Loucy (cell line): ENCODE results near the gene EHBP1L1.

ENCODE experiments used
- H2AFZ ChIP-seq: fragments of 200-600 bp; sonication (generic); 2 replicates; pipeline ENCODE4 v1.6.0; 2016; ENCODE audit warnings: antibody characterized with exemption, mild to moderate bottlenecking, low read length, moderate library complexity
- H3F3A ChIP-seq: fragments of 200-600 bp; 2 replicates; pipeline ENCODE4 v1.6.0; 2016; ENCODE audit warnings: antibody characterized with exemption, low read depth, mild to moderate bottlenecking
- H3K27me3 ChIP-seq: fragments of 200-600 bp; sonication (generic); 2 replicates; pipeline ENCODE4 v1.6.1; 2014; ENCODE audit warnings: low read length, mild to moderate bottlenecking; ENCODE audit not compliant: insufficient read depth, poor library complexity, severe bottlenecking
- H3K36me3 ChIP-seq: fragments of 200-600 bp; sonication (generic); 2 replicates; pipeline ENCODE4 v1.6.1; 2016; ENCODE audit warnings: low read length; ENCODE audit not compliant: insufficient read depth
- H3K4me1 ChIP-seq: fragments of 200-600 bp; sonication (generic); 2 replicates; pipeline ENCODE4 v1.5.1; 2014; ENCODE audit warnings: low read length, mild to moderate bottlenecking; ENCODE audit not compliant: insufficient read depth, poor library complexity, severe bottlenecking
- H3K4me2 ChIP-seq: fragments of 200-600 bp; sonication (generic); 2 replicates; pipeline ENCODE4 v1.6.0; 2014; ENCODE audit warnings: antibody characterized with exemption, low read length, low read depth, mild to moderate bottlenecking; ENCODE audit not compliant: poor library complexity, severe bottlenecking
- H3K4me3 ChIP-seq: fragments of 200-600 bp; sonication (generic); 2 replicates; pipeline ENCODE4 v1.5.1; 2014; ENCODE audit warnings: low read length, mild to moderate bottlenecking, mixed read lengths; ENCODE audit not compliant: poor library complexity, severe bottlenecking
- H3K79me2 ChIP-seq: fragments of 200-600 bp; sonication (generic); 2 replicates; pipeline ENCODE4 v1.6.1; 2014; ENCODE audit warnings: low read length; ENCODE audit not compliant: insufficient read depth
- H3K9ac ChIP-seq: fragments of 200-600 bp; sonication (generic); 2 replicates; pipeline ENCODE4 v1.6.0; 2014; ENCODE audit warnings: mild to moderate bottlenecking, low read depth, low read length, moderate library complexity; ENCODE audit not compliant: poor library complexity, severe bottlenecking
- H3K9me2 ChIP-seq: fragments of 200-600 bp; sonication (generic); replicated peaks from 2 replicates; pipeline ENCODE4 v1.6.1; 2016; ENCODE audit warnings: low read depth, low read length, mixed read lengths
- H3K9me3 ChIP-seq: fragments of 200-600 bp; sonication (generic); 2 replicates; pipeline ENCODE4 v1.6.1; 2014; ENCODE audit warnings: mild to moderate bottlenecking, antibody characterized with exemption, low read length, low read depth; ENCODE audit not compliant: insufficient read depth
- H4K20me1 ChIP-seq: fragments of 200-600 bp; sonication (generic); 2 replicates; pipeline ENCODE4 v1.6.0; 2014; ENCODE audit warnings: antibody characterized with exemption, low read length, mild to moderate bottlenecking; ENCODE audit not compliant: insufficient read depth, poor library complexity, severe bottlenecking
- CTCF ChIP-seq: fragments of 200-600 bp; sonication (generic); conservative IDR thresholded peaks from 2 replicates; pipeline ENCODE4 v1.5.1; 2014; ENCODE audit warnings: mild to moderate bottlenecking, antibody characterized with exemption, low read length
- EZH2phosphoT487 ChIP-seq: fragments of 200-600 bp; IDR thresholded peaks from 2 replicates; pipeline ENCODE4 v1.6.1; 2018; ENCODE audit warnings: antibody characterized with exemption, mild to moderate bottlenecking, moderate library complexity, borderline replicate concordance

EHBP1L1 gene

DNA sequence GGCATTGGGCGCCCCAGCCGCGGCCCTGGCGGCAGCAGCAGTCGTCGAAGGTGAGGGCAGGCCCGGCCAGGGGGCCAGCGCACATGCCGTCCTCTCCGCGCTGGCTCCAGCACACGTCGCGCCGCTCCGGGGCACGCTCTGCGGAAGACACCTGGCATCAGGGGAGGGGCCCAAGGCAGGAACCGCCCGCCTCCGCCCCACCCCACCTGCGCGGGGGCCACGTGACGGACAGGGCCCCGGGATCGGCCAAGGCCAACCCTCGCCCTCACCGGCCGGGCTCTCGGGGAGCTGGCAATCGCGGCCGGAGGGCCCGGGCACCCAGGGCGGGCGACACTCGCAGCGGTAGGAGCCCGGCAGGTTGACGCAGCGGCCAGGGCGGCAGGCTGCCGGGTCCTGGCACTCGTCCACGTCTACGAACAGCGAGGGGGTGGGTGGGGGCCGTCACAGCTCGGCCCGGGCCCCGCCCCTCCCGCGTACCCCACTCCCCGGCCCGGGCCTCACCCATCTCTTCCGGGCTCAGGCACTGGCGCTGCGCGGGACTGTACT, 36.0 kb upstream of the EHBP1L1 start:
- Histone ChIP-seq H2AFZ (peak overlapping the region; percentile 81; the same call in 1 of the 2 replicates), H3K36me3 (no peaks in the 10 kb centered on the region), H3K4me1 (peaks cover 15% of the 10 kb centered on the region), H4K20me1 (no peaks in the 10 kb centered on the region), H3K79me2 (no peaks in the 10 kb centered on the region), H3K9me2 (no peaks in the 10 kb centered on the region), H3K9me3 (no peaks in the 10 kb centered on the region), H3K9ac (peak overlapping the region; percentile 53), H3F3A (0 out of 2 replicates have a peak, but pooled peaks cover 3% of the 10 kb centered on the region), H3K27me3 (no peaks in the 10 kb centered on the region), H3K4me2 (peak overlapping the region; percentile 82), H3K4me3 (peak overlapping the region; percentile 71)
- TF ChIP-seq EZH2phosphoT487 (no peak), CTCF (no peak; the same call in 1 of the 2 replicates)

GRCh38 chr11:65540290-65541092, 35.4 kb upstream of the EHBP1L1 start:
- Histone ChIP-seq H3K4me2 (peak overlapping the region; percentile 82), H3K9ac (peak overlapping the region; percentile 53), H3K4me3 (peak overlapping the region; percentile 71), H3K36me3 (no peaks in the 10 kb centered on the region), H3K9me2 (no peaks in the 10 kb centered on the region), H4K20me1 (no peaks in the 10 kb centered on the region), H2AFZ (peak overlapping the region; percentile 81), H3K4me1 (peaks cover 16% of the 10 kb centered on the region), H3K27me3 (no peaks in the 10 kb centered on the region), H3K9me3 (no peaks in the 10 kb centered on the region), H3F3A (0 out of 2 replicates have a peak, but pooled peaks cover 3% of the 10 kb centered on the region), H3K79me2 (no peaks in the 10 kb centered on the region)
- TF ChIP-seq EZH2phosphoT487 (no peak), CTCF (peak; percentile 78)

GRCh38 chr11:65541093-65541982, 34.5 kb upstream of the EHBP1L1 start:
- H3K4me1 ChIP-seq: peaks cover 24% of the 10 kb centered on the region
- H3K9me3 ChIP-seq: no peaks in the 10 kb centered on the region
- peak overlapping the region; percentile 81; the same call in 1 of the 2 replicates for H2AFZ ChIP-seq
- H4K20me1 ChIP-seq: no peaks in the 10 kb centered on the region
- H3K4me2 ChIP-seq: peak overlapping the region; percentile 82
- TF ChIP-seq CTCF (peak; percentile 6; the same call in 1 of the 2 replicates), EZH2phosphoT487 (no peak)
- H3K79me2 ChIP-seq: no peaks in the 10 kb centered on the region
- H3K27me3 ChIP-seq: no peaks in the 10 kb centered on the region
- H3K9ac ChIP-seq: peak overlapping the region; percentile 53
- H3K4me3 ChIP-seq: peak overlapping the region; percentile 71
- no peaks in the 10 kb centered on the region for H3K9me2 ChIP-seq
- peaks cover 7% of the 10 kb centered on the region; the same call in 1 of the 2 replicates for H3F3A ChIP-seq
- H3K36me3 ChIP-seq: no peaks in the 10 kb centered on the region
